Stimulated activated naive B cell treated with anti-CD40 and anti-IgM and Interleukin-4, amounts not matched to agents 10 μg/mL and 1 μg/mL and 100 μg/mL, for 72 hours (primary cell): ENCODE data around the gene CRBN.

Source experiments
- ATAC-seq, 2 donors: fragments of 150-1000 bp; cut with Tn5 transposase; replicated peaks; 2 replicates each; pipeline ENCODE4 v1.10.0; 2021; ENCODE audit warnings: moderate library complexity in 1 of 2
- DNase-seq: peaks from one replicate; pipeline ENCODE4 v3.0.0; 2021
- H3K27ac Mint-ChIP-seq: one replicate; pipeline ENCODE4 v1.8.0; 2022; ENCODE audit warnings: mild to moderate bottlenecking, mixed read lengths
- H3K27me3 Mint-ChIP-seq, 2 donors: one replicate each; pipeline ENCODE4 v1.8.0; 2022; ENCODE audit warnings: mixed read lengths in 2 of 2
- H3K36me3 Mint-ChIP-seq, 2 donors: one replicate each; pipeline ENCODE4 v1.8.0; 2022; ENCODE audit warnings: mixed read lengths in 2 of 2, mild to moderate bottlenecking in 1 of 2
- H3K4me1 Mint-ChIP-seq, 2 donors: one replicate each; pipeline ENCODE4 v1.8.0; 2022; ENCODE audit warnings: mixed read lengths in 2 of 2, mild to moderate bottlenecking in 1 of 2
- H3K4me3 Mint-ChIP-seq, 2 donors: one replicate each; pipeline ENCODE4 v1.8.0; 2022; ENCODE audit warnings: mild to moderate bottlenecking in 2 of 2, mixed read lengths in 2 of 2, moderate library complexity in 1 of 2
- H3K9me3 Mint-ChIP-seq, 2 donors: one replicate each; pipeline ENCODE4 v1.8.0; 2022; ENCODE audit warnings: mixed read lengths in 2 of 2, mild to moderate bottlenecking in 1 of 2

Gene CRBN

GRCh38 chr3:3179407-3180094 is at the start of gene CRBN:
Gene CRBN (minus strand): TSS chr3:3179691. CDS start chr3:3179687, 4 bp downstream.
- DNase-seq (peak; percentile 84), ATAC-seq (peak; percentile 98 to 99)
- Mint-ChIP-seq H3K36me3 (no peaks in the 10 kb centered on the region), H3K9me3 (no peaks in the 10 kb centered on the region), H3K4me3 (peak within 1 kb of the TSS; percentile 86 to 89), H3K4me1 (peaks cover 13 to 31% of the 10 kb centered on the region in 2 donors), H3K27me3 (peaks cover 0 to 10% of the 10 kb centered on the region in 2 donors), H3K27ac (peak within 1 kb of the TSS; percentile 91)

DNA sequence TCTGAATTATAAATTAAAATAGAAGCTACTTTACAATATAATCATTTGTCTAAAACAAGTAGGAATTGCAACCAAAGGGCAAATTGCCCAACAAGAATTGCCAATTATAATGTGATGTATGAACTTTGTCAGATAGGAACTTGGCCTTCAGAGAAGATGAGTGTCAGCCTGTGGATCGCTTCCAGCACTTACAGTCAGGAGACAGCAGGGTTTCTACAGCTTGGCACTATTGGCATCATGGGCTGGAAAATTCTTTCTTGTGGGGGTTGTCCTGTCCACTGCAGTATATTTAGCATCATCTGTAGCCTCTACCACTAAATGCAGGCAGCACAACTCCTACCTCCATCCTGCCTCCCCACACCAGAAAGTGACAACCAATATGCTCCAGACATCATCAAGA is 48.1 kb upstream of the CRBN start:
- no peaks in the 10 kb centered on the region for H3K36me3 Mint-ChIP-seq
- H3K27me3 Mint-ChIP-seq = no peaks in the 10 kb centered on the region
- DNase-seq (no peak), ATAC-seq (no peak)
- no peak overlapping the region for H3K4me3 Mint-ChIP-seq
- H3K27ac Mint-ChIP-seq = no peak overlapping the region
- no peaks in the 10 kb centered on the region for H3K4me1 Mint-ChIP-seq
- H3K9me3 Mint-ChIP-seq = peaks cover 9 to 10% of the 10 kb centered on the region in 2 donors

DNA sequence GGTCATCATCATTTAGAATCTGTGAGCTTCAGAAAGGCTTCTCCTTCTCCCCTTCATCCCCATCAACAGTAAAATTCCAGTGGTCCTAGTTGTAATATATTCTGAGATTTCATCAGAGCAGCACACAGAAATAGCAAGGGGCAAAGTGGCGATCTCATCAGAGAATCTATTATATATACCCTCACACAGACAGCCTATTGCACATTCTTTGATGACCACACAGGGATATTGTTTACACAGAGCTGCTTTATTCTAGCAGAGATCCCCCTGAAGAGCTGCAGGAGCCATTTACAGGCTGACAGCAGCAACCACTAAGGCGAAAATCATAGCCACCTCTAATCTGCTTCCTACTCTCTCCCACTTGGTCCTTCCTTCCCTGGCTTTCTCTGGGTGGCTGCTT is 42.0 kb upstream of the CRBN start:
- Mint-ChIP-seq H3K4me1 (no peaks in the 10 kb centered on the region), H3K9me3 (peaks cover 0 to 4% of the 10 kb centered on the region in 2 donors), H3K27ac (no peak overlapping the region), H3K27me3 (no peaks in the 10 kb centered on the region), H3K36me3 (no peaks in the 10 kb centered on the region), H3K4me3 (no peak overlapping the region)
- DNase-seq = no peak
- no peak for ATAC-seq

GRCh38 chr3:3216401-3216800 is 36.9 kb upstream of the CRBN start:
- Mint-ChIP-seq H3K9me3 (no peaks in the 10 kb centered on the region), H3K27ac (no peak overlapping the region), H3K36me3 (no peaks in the 10 kb centered on the region), H3K4me3 (no peak overlapping the region), H3K4me1 (no peaks in the 10 kb centered on the region), H3K27me3 (no peaks in the 10 kb centered on the region)
- DNase-seq (no peak), ATAC-seq (no peak)

DNA sequence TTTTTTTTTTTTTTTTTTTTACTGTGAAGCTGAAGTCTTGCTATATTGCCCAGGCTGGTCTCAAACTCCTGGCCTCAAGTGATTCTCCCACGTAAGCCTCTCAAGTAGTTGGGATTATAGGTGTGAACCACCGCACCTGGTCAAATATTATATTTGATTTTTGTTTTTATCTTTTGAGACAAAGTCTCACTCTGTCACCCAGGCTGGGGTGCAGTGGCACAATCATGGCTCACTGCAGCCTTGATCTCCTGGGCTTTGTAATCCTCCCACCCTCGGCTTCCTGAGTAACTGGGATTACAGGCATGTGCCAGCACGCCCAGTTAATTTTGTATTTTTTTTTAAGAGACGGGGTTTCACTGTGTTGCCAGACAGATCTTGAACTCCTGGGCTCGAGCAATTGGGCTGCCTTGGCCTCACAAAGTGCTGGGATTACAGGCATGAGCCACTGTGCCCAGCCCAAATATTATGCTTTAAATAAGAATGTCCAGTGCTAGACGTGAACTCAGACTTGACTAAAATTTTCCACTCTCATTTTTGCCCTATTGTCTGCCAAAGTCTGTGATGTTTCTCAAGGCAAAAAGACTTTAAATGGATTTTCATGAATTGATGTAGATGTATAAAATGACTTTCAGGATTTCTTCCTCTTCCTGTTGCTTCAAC is 33.4 kb upstream of the CRBN start:
- ATAC-seq = no peak
- no peak for DNase-seq
- no peaks in the 10 kb centered on the region for H3K4me1 Mint-ChIP-seq
- H3K27ac Mint-ChIP-seq = no peak overlapping the region
- H3K36me3 Mint-ChIP-seq = no peaks in the 10 kb centered on the region
- no peak overlapping the region for H3K4me3 Mint-ChIP-seq
- no peaks in the 10 kb centered on the region for H3K9me3 Mint-ChIP-seq
- H3K27me3 Mint-ChIP-seq = no peaks in the 10 kb centered on the region

GRCh38 chr3:3209714-3210113 is 30.2 kb upstream of the CRBN start:
- H3K27ac Mint-ChIP-seq = no peak overlapping the region
- no peak for DNase-seq
- no peaks in the 10 kb centered on the region for H3K27me3 Mint-ChIP-seq
- H3K9me3 Mint-ChIP-seq = no peaks in the 10 kb centered on the region
- H3K4me3 Mint-ChIP-seq = no peak overlapping the region
- ATAC-seq = no peak
- H3K36me3 Mint-ChIP-seq = no peaks in the 10 kb centered on the region
- no peaks in the 10 kb centered on the region for H3K4me1 Mint-ChIP-seq

DNA sequence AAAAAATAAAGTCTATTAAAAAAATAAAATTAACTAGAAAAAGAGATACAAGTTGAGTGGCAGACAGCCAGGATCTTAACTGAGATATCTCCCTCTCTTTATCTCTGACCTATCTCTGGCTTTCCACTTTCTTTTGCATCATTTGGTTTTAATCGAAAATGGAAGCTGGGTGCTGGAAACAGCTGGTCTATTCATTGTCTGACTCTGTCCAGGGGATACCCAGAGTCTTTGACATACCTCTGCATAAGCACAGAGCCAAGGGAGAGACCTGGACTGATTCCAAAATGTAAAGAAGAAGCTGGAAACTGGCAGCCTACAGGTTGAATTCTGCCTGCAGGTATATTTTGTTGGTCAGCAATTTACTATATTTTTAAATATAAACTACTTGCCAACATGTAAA is 29.6 kb upstream of the CRBN start:
- Mint-ChIP-seq H3K36me3 (no peaks in the 10 kb centered on the region), H3K27ac (no peak overlapping the region), H3K27me3 (no peaks in the 10 kb centered on the region), H3K9me3 (no peaks in the 10 kb centered on the region), H3K4me3 (no peak overlapping the region), H3K4me1 (no peaks in the 10 kb centered on the region)
- ATAC-seq = no peak
- no peak for DNase-seq

DNA sequence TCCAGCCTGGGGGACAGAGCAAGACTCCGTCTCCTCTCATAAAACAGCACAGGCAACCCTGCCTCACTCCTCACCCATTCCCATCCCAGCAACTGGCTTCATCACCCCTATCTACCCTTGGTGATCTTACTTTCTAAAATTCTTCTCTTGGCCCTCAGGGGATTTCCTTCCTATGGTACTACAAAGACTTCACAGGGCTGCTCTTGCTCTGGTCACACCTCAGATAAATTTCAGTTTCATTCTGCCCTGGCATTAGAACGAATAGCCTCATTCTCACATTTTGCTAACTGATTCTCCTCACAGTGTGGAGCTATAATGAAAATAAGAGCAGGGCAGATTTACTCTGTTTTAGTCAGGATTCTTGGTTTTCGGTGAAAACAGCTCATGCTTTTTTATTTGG is 22.1 kb upstream of the CRBN start:
- ATAC-seq = peak; percentile 42 to 73
- Mint-ChIP-seq H3K27me3 (peaks cover 0 to 12% of the 10 kb centered on the region in 2 donors), H3K27ac (no peak overlapping the region), H3K9me3 (peaks cover 2 to 4% of the 10 kb centered on the region in 2 donors), H3K36me3 (no peaks in the 10 kb centered on the region), H3K4me1 (peaks cover 4 to 15% of the 10 kb centered on the region in 2 donors), H3K4me3 (no peak overlapping the region)
- no peak for DNase-seq

DNA sequence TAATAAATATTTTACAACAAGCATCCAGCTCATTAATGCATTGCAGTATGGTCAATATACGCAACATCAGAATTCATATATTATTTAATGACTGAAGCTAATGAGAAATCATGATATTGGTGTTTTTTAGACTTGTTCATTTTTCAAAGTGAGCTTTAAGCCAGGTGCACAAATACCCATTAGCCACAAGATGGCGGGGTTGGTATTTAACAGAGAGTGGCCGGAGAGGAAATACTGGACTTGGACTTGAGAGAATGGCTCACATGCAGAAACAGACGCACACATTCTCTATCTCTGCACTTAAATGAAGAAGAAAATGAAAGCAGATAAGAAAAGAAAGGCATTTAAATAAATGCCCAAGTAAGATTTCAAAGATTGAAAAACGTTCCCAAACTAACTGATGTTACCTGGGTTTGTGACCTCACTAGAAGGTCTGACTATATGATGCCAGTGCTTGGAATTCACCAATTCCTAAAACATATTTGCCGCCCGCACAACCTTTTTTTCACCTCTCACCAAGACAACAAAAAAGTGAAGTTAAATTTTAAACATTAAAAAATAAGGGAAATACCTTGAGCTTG is 21.2 kb upstream of the CRBN start:
- Mint-ChIP-seq H3K27me3 (peaks cover 0 to 12% of the 10 kb centered on the region in 2 donors), H3K27ac (no peak overlapping the region), H3K4me1 (peaks cover 4 to 15% of the 10 kb centered on the region in 2 donors), H3K4me3 (no peak overlapping the region), H3K36me3 (no peaks in the 10 kb centered on the region), H3K9me3 (peaks cover 2 to 4% of the 10 kb centered on the region in 2 donors)
- ATAC-seq (peak; percentile 54 to 62), DNase-seq (peak; percentile 23)

DNA sequence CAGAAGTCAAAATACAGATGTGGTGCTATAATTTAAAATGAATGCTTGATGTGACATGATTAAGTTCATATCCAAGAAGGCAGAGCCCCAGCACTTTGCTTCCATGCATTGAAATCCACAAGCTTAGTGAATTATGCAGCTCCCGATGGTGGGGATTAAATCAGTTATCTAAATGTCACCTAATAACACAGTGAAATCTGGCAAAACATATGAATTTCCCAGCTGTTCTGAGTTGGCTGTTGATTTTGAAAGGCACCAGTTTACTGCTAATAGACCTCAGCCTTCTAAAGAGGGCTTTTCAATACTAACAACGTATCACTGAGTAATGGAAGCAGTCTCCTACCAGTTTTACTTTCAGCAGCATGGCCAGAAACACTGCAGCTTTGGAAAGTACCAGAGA is 19.8 kb upstream of the CRBN start:
- Mint-ChIP-seq H3K27me3 (peaks cover 0 to 12% of the 10 kb centered on the region in 2 donors), H3K36me3 (no peaks in the 10 kb centered on the region), H3K27ac (no peak overlapping the region), H3K9me3 (peaks cover 2 to 4% of the 10 kb centered on the region in 2 donors), H3K4me3 (no peak overlapping the region), H3K4me1 (peaks cover 4 to 15% of the 10 kb centered on the region in 2 donors)
- no peak for DNase-seq
- ATAC-seq = no peak

- no peak overlapping the region for H3K4me3 Mint-ChIP-seq
- peaks cover 0 to 2% of the 10 kb centered on the region in 2 donors for H3K27me3 Mint-ChIP-seq
- ATAC-seq (no peak), DNase-seq (no peak)
- peaks cover 1 to 9% of the 10 kb centered on the region in 2 donors for H3K4me1 Mint-ChIP-seq
- no peak overlapping the region for H3K27ac Mint-ChIP-seq
- H3K36me3 Mint-ChIP-seq = no peaks in the 10 kb centered on the region
- H3K9me3 Mint-ChIP-seq = no peaks in the 10 kb centered on the region
These were observed 16.8 kb upstream of the CRBN start for GRCh38 chr3:3196148-3196861.

- no peak for ATAC-seq
- Mint-ChIP-seq H3K4me3 (no peak overlapping the region), H3K4me1 (no peaks in the 10 kb centered on the region), H3K36me3 (no peaks in the 10 kb centered on the region), H3K27me3 (peaks cover 6 to 8% of the 10 kb centered on the region in 2 donors), H3K9me3 (no peaks in the 10 kb centered on the region), H3K27ac (no peak overlapping the region)
- DNase-seq = no peak
These were observed 15.4 kb upstream of the CRBN start for GRCh38 chr3:3194861-3195260.

DNA sequence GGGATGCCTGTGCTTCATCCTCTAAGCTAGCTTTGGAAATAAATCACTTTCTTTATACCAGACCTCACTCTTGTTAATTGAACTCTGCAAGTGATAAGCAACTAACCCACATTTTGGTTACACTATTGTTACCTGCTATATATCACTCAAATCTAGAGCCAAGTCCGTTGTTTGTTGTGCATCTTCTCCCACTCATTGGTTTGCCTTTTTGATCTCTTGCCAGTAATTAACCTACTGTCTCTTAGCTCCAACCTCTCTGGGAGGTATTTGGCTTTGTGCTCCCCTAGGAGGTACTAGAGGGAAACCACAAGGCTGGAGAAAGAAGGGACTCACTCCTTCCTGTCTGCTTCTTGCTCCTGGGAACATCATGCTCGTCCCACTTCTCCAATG is 12.8 kb upstream of the CRBN start:
- Mint-ChIP-seq H3K4me1 (no peaks in the 10 kb centered on the region), H3K27ac (no peak overlapping the region), H3K36me3 (no peaks in the 10 kb centered on the region), H3K4me3 (no peak overlapping the region), H3K9me3 (no peaks in the 10 kb centered on the region), H3K27me3 (peaks cover 13 to 15% of the 10 kb centered on the region in 2 donors)
- DNase-seq = no peak
- ATAC-seq = no peak

GRCh38 chr3:3191675-3192285 is 12.3 kb upstream of the CRBN start:
- Mint-ChIP-seq H3K27ac (no peak overlapping the region), H3K4me1 (no peaks in the 10 kb centered on the region), H3K36me3 (no peaks in the 10 kb centered on the region), H3K4me3 (no peak overlapping the region), H3K9me3 (peaks cover 0 to under 1% of the 10 kb centered on the region in 2 donors), H3K27me3 (peaks cover 13 to 15% of the 10 kb centered on the region in 2 donors)
- DNase-seq = no peak
- no peak for ATAC-seq
